OCI-LY3 (cell line): ENCODE measurements around the gene BCKDK.

Source experiments
- EZH2phosphoT487 ChIP-seq: fragments of 200-600 bp; shearing (Covaris generic); IDR thresholded peaks from 2 replicates; pipeline ENCODE4 v1.6.1; 2018; ENCODE audit warnings: antibody characterized with exemption, mixed run types, low read depth
- TF ChIP-seq, protein P1 (sequence below): fragments of 200-600, 300-600 bp; sonication (generic); IDR thresholded peaks from 2 replicates; pipeline ENCODE4 v1.5.1; 2014; ENCODE audit warnings: antibody characterized with exemption, low read length, low read depth

DNA sequence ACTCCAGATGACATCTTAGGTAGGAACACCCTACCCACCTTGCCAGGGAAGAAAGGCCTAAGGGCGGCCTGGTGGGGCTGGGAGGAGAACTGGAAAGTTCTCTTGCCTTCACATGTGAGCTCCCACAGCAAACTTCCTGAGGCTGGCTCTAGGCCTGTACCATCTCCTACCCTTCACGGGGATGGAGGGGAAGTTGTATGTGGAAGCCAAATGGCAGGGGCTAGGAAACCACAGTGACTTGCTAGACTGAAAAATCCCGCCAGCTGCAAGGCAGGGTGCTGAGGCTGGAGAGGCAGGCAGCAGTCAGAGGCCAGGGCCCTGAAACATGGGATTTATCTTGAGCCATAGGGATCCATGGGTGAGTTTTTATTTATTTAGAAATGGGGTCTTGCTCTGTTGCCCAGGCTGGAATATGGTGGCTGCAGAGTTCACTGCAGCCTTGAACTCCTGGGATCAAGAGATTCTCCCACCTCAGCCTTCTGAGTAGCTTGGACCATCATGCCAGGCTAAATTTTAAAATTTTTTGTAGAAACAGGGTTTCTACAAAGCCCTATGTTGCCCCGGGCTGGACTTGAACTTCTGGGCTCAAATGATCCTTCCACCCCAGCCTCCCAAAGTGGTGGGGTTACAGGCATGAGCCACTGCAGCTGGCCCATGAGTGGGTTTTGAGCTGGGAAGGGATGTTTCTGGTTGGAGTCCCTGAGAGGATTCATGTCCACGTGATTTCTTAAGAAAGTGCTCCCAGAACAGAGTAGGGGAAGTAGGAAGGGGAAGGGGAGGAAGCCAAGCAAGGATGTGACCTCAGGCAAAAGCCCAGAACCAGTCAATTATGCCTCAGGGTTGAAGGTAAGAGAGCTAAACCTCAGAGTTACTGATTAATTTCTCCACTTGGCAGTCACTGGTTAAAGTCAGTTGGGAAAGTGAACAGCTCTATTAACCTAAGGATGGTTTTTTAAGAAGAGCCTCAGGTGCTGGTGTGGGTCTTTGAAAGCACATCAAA is 5.2 kb downstream of the BCKDK start:
- TF ChIP-seq, protein P1, sequence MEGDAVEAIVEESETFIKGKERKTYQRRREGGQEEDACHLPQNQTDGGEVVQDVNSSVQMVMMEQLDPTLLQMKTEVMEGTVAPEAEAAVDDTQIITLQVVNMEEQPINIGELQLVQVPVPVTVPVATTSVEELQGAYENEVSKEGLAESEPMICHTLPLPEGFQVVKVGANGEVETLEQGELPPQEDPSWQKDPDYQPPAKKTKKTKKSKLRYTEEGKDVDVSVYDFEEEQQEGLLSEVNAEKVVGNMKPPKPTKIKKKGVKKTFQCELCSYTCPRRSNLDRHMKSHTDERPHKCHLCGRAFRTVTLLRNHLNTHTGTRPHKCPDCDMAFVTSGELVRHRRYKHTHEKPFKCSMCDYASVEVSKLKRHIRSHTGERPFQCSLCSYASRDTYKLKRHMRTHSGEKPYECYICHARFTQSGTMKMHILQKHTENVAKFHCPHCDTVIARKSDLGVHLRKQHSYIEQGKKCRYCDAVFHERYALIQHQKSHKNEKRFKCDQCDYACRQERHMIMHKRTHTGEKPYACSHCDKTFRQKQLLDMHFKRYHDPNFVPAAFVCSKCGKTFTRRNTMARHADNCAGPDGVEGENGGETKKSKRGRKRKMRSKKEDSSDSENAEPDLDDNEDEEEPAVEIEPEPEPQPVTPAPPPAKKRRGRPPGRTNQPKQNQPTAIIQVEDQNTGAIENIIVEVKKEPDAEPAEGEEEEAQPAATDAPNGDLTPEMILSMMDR = no peak
- no peak for TF ChIP-seq EZH2phosphoT487
